Breast epithelium (tissue), 3 donors: ENCODE data around the gene CAMK2A.

Source experiments
- CTCF ChIP-seq, 3 donors: fragments of 450-650 bp; IDR thresholded peaks; one replicate each; pipeline ENCODE4 v1.5.1; 2016 to 2017; ENCODE audit warnings: antibody characterized with exemption in 3 of 3, mild to moderate bottlenecking in 3 of 3, moderate library complexity in 3 of 3
- POLR2A ChIP-seq: fragments of 450-650 bp; IDR thresholded peaks from one replicate; pipeline ENCODE4 v1.6.1; 2016; ENCODE audit warnings: antibody characterized with exemption, mild to moderate bottlenecking, moderate library complexity

DNA sequence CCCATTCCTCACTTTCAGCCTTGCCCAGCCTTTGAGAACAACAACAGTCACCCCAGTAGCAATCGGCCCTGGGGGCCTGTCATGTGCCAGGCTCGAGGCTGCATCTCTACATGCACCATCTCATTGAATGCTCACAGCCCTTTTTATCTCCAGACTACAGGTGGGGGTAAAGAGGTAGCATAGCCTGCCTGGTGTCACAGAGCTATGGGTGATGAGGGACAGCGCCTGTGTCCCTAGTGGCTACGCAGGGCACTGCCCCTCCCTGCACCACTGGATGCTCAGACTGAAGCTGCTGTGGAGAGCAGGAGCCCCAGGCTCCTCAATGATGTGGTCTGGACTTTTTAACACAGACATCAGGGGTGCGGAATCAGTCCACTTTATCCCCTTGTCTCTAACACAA, 2.8 kb downstream of the CAMK2A start:
- no peak for TF ChIP-seq POLR2A
- no peak for TF ChIP-seq CTCF (IDR thresholded peaks at IDR 0.05)
